ENCODE results near the gene TNF. TPM values are rescaled to one million over a fixed set of nuclear protein-coding genes. Genes with fewer than 3 reads are reported as not detected.
"Not testable (repeated sequence)": the region's sequence is repeated elsewhere in the genome, so short reads cannot be mapped to it uniquely, and the experiment has no call there.

TNF gene
- total RNA-seq, 2 donors from 2014 or later, result 0.23 TPM; not detected in 1

DNA sequence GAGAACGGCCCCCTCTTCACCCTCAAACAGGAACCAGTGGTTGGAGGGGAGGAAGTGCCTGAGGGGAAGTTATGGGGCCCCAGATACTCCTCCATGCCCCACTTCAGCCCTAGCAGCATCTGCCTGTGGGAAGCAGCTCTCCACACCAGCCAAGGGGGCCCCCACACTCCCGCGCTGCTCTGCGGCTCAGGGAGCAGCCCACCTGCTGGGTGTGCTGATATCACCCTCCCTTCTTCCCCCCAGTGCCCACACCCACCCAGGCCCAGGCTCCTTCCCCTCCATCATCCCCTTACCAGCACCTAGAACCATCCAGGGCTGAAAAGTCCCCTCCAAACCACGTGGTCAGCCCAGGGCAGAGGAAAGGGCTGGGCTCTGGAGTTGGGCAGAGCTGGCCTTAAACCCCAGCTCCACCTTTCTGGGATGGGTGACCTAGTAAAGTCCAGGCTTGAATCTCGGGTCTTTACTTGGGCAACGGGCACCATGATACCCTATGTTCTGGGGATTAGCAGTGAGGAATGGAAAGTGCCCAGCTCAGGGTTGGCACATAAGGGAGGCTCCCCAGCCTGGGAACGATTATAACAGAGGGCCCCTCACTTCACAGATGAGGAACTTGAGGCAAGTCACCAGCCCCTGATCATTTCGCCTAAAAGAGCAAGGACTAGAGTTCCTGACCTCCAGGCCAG is 11.4 kb downstream of the TNF start:
- TF ChIP-seq POLR2A (IDR thresholded peaks at IDR 0.05) (no peak), POLR2AphosphoS5 (IDR thresholded peaks at IDR 0.05) (no peak)
- TF ChIP-seq, protein P1, sequence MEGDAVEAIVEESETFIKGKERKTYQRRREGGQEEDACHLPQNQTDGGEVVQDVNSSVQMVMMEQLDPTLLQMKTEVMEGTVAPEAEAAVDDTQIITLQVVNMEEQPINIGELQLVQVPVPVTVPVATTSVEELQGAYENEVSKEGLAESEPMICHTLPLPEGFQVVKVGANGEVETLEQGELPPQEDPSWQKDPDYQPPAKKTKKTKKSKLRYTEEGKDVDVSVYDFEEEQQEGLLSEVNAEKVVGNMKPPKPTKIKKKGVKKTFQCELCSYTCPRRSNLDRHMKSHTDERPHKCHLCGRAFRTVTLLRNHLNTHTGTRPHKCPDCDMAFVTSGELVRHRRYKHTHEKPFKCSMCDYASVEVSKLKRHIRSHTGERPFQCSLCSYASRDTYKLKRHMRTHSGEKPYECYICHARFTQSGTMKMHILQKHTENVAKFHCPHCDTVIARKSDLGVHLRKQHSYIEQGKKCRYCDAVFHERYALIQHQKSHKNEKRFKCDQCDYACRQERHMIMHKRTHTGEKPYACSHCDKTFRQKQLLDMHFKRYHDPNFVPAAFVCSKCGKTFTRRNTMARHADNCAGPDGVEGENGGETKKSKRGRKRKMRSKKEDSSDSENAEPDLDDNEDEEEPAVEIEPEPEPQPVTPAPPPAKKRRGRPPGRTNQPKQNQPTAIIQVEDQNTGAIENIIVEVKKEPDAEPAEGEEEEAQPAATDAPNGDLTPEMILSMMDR (IDR thresholded peaks at IDR 0.05), result no peak
- Histone ChIP-seq H3K27ac (no peak overlapping the region), H3K27me3 (replicated peaks; ENCODE audit: insufficient read depth) (no peaks in the 10 kb centered on the region), H3K36me3 (no peaks in the 10 kb centered on the region), H3K9me3 (no peaks in the 10 kb centered on the region), H3K4me1 (replicated peaks) (no peaks in the 10 kb centered on the region), H3K4me3 (no peak overlapping the region)
- intact Hi-C loops (cut with DNase I), result no loop called here
- WGBS, result 60% methylated on average over 9 of the region's 9 CpGs
- no peak for DNase-seq (ENCODE audit: low spot score)

DNA sequence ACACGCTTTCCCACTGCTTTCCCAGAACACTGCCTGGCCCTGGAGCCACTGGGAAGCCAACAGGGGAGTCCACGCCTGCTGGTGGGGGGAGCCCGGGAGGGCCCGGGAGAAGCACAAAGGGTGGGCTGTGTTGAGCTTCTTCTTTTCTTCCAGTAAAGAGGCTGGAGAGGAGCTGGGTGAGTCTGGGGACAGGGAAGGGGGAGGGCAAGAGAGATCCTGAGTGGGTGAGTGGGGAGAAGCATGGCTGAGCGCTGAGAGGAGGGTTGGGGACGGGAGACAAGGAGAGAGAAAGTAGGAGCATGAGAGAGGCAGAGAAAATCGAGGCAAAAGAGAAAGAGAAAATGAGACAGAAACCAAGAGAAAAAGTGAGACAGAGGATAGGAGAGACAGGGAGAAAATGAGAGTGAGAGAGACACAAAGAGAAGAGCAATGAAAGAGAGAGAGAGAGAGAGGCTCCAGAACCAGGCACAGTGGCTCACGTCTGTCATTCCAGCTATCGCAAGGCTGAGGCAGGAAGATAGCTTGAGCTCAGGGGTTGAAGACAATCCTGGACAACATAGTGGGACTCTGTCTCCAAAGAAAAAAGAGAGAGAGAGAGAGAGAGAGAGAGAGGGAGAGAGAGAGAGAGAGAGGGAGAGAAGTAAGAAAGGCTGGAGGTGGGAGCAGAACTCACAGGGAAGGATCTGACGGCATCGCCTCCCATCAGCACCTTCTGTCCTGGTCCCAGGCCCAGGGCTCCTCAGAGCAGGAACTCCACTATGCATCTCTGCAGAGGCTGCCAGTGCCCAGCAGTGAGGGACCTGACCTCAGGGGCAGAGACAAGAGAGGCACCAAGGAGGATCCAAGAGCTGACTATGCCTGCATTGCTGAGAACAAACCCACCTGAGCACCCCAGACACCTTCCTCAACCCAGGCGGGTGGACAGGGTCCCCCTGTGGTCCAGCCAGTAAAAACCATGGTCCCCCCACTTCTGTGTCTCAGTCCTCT is 12.7 kb downstream of the TNF start:
- Histone ChIP-seq H3K4me1 (replicated peaks) (no peaks in the 10 kb centered on the region), H3K36me3 (no peaks in the 10 kb centered on the region), H3K27ac (no peak overlapping the region), H3K9me3 (no peaks in the 10 kb centered on the region), H3K27me3 (replicated peaks; ENCODE audit: insufficient read depth) (no peaks in the 10 kb centered on the region), H3K4me3 (no peak overlapping the region)
- no peak for DNase-seq (ENCODE audit: low spot score)
- TF ChIP-seq POLR2A (IDR thresholded peaks at IDR 0.05), result no peak
- TF ChIP-seq POLR2AphosphoS5 (IDR thresholded peaks at IDR 0.05), result no peak
- WGBS, result 63% methylated on average over 12 of the region's 12 CpGs
- intact Hi-C loops (cut with DNase I), result no loop called here

DNA sequence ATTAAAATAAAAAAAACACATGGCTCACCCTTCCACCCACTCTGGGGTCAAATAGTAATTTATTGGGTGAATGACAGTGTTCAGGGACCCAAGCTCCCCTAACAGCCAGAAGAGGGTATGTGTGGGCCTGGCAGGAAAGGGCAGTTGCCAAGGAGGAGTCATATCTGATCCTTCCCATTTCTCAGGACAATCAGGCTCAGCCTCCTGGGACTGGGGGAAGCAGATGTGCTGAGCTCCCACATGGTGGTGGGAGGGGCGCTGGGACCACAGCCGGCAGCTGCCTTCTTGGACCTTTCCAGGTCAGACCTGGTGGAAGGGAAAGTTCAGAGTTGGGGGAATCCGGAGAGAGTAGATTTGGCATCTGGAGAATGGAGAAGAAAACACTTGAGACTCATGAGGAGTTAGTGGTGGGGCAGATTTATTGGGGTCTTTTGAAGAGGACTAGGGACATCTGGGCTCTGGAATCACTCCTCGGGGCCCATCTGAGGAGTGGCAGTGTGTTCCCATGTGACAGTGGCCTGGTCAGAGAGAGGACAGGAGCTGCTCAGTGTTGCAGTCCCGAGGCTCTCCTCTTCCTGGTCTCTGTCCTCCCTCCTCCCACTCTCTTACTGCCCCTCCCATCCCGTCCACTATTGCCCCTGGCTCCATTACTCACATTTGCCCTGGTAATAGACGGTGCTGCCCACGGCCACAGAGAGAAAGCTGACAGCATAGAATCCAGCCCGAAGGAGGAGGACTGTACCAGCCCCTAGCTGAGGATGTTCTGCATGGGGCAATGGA is 13.7 kb downstream of the TNF start:
- intact Hi-C loops (cut with DNase I), result no loop called here
- Histone ChIP-seq H3K36me3 (no peaks in the 10 kb centered on the region), H3K4me1 (replicated peaks) (no peaks in the 10 kb centered on the region), H3K9me3 (no peaks in the 10 kb centered on the region), H3K27me3 (replicated peaks; ENCODE audit: insufficient read depth) (no peaks in the 10 kb centered on the region), H3K4me3 (no peak overlapping the region), H3K27ac (no peak overlapping the region)
- TF ChIP-seq POLR2A (IDR thresholded peaks at IDR 0.05) (no peak), POLR2AphosphoS5 (IDR thresholded peaks at IDR 0.05) (no peak)
- TF ChIP-seq, protein P1 (IDR thresholded peaks at IDR 0.05), result no peak
- 48% methylated on average over 9 of the region's 9 CpGs for WGBS
- no peak for DNase-seq (ENCODE audit: low spot score)

DNA sequence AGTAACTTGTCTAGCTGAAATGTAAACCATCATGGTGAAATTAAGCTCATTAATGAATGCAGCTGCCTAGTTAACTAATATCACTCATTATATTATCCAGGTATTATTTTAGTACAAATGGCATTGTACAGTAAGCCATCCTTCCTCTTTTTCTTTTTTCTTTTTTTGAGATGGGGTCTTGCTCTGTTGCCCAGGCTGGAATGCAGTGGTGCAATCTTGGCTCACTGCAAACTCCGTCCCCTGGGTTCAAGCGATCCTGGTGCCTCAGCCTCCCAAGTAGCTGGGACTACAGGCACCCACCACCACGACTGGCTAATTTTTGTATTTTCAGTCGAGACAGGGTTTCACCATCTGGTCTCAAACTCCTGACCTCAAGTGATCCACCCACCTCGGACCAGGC is 15.3 kb downstream of the TNF start:
- H3K4me1 ChIP-seq (replicated peaks); H3K36me3 ChIP-seq; H3K4me3 ChIP-seq; H3K9me3 ChIP-seq; intact Hi-C loops (cut with DNase I); H3K27ac ChIP-seq; DNase-seq (ENCODE audit: low spot score); H3K27me3 ChIP-seq (replicated peaks; ENCODE audit: insufficient read depth): not testable (repeated sequence)
- WGBS, result 87% methylated on average over 5 of the region's 5 CpGs

DNA sequence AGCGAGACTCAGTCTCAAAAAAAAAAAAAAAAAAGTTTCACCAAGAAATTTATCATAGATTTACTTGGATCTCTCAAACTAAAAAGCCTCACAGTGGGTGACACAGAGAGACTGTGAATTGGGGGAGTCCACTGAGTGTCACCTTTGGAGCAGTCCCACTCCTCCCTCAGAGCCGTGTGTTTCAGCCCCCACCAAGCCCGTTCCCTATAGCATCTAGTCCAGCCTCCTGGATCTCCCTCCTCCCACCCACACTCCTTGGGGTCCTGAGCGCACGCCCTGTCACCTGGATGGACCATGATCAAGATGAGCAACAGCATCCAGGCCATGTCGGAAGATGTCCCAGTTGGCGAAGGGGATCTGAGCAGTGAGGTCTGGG is 17.0 kb downstream of the TNF start:
- no peaks in the 10 kb centered on the region for H3K9me3 ChIP-seq
- H3K4me3 ChIP-seq, result no peak overlapping the region
- H3K27ac ChIP-seq, result no peak overlapping the region
- intact Hi-C loops (cut with DNase I), result no loop called here
- no peaks in the 10 kb centered on the region for H3K27me3 ChIP-seq (replicated peaks; ENCODE audit: insufficient read depth)
- H3K36me3 ChIP-seq, result no peaks in the 10 kb centered on the region
- TF ChIP-seq, protein P1 (IDR thresholded peaks at IDR 0.05), result no peak
- no peak for TF ChIP-seq POLR2A (IDR thresholded peaks at IDR 0.05)
- no peak for TF ChIP-seq POLR2AphosphoS5 (IDR thresholded peaks at IDR 0.05)
- 91% methylated on average over 7 of the region's 7 CpGs for WGBS
- H3K4me1 ChIP-seq (replicated peaks), result no peaks in the 10 kb centered on the region
- no peak for DNase-seq (ENCODE audit: low spot score)

Measured in prostate gland (tissue), 2 donors.